Smooth muscle cell (in vitro differentiated cells): ENCODE data around the gene CHDH. TPM values are rescaled to one million over a fixed set of nuclear protein-coding genes. Genes with fewer than 3 reads are reported as not detected.

Experiments used
- DNase-seq: peaks from one replicate; lab custom pipeline; 2025; ENCODE audit not compliant: unreplicated experiment; lab: John Stamatoyannopoulos, UW
- H2AFZ ChIP-seq: fragments of 200-600 bp; sonication (generic); 2 replicates; pipeline ENCODE4 v1.6.0; 2016; ENCODE audit warnings: antibody characterized with exemption, low read depth, mild to moderate bottlenecking
- H3F3A ChIP-seq: fragments of 200-600 bp; sonication (generic); 2 replicates; pipeline ENCODE4 v1.6.0; 2017; ENCODE audit warnings: antibody characterized with exemption, low read depth
- H3K27ac ChIP-seq: fragments of 200-600 bp; sonication (generic); 2 replicates; pipeline ENCODE4 v1.5.1; 2016; ENCODE audit warnings: low read depth, mild to moderate bottlenecking
- H3K27me3 ChIP-seq: fragments of 200-600 bp; sonication (generic); 2 replicates; pipeline ENCODE4 v1.6.1; 2016; ENCODE audit warnings: low read depth, mild to moderate bottlenecking
- H3K36me3 ChIP-seq: fragments of 200-600 bp; sonication (generic); 2 replicates; pipeline ENCODE4 v1.5.1; 2016; ENCODE audit warnings: low read depth
- H3K4me1 ChIP-seq: fragments of 200-600 bp; sonication (generic); 2 replicates; pipeline ENCODE4 v1.5.1; 2016; ENCODE audit warnings: low read depth
- H3K4me2 ChIP-seq: fragments of 200-600 bp; sonication (generic); 2 replicates; pipeline ENCODE4 v1.6.0; 2016; ENCODE audit warnings: mild to moderate bottlenecking
- H3K4me3 ChIP-seq: fragments of 200-600 bp; sonication (generic); 2 replicates; pipeline ENCODE4 v1.5.1; 2016; ENCODE audit warnings: mild to moderate bottlenecking
- H3K79me2 ChIP-seq: fragments of 200-600 bp; sonication (generic); 2 replicates; pipeline ENCODE4 v1.6.0; 2016; ENCODE audit warnings: low read depth, mild to moderate bottlenecking
- H3K9ac ChIP-seq: fragments of 200-600 bp; sonication (generic); 2 replicates; pipeline ENCODE4 v1.6.0; 2016; ENCODE audit warnings: low read depth
- H3K9me3 ChIP-seq: fragments of 200-600 bp; sonication (generic); replicated peaks from 2 replicates; pipeline ENCODE4 v1.5.1; 2016; ENCODE audit warnings: low read depth
- H4K20me1 ChIP-seq: fragments of 200-600 bp; sonication (generic); 2 replicates; pipeline ENCODE4 v1.6.0; 2016; ENCODE audit warnings: low read depth
- CTCF ChIP-seq: fragments of 200-600 bp; sonication (generic); IDR thresholded peaks from 2 replicates; pipeline ENCODE4 v1.5.1; 2017; ENCODE audit warnings: borderline replicate concordance, mild to moderate bottlenecking, antibody characterized with exemption; ENCODE audit not compliant: insufficient read depth, poor library complexity, severe bottlenecking
- WGBS: methylation state at CpG from one replicate; pipeline ENCODE4 v1.1.7; 2016; ENCODE audit warnings: low lambda C conversion rate; 5-methylcytosine and 5-hydroxymethylcytosine counted together
- polyA plus RNA-seq: library from polyadenylated mRNA; unstranded; fragments of >200 nt; fragmentation: Nextera tagmentation; extraction: Ambion mirVana; gene quantifications from 2 replicates; pipeline ENCODE4 v1.2.1, GENCODE V29; 2016
- total RNA-seq: library from RNA; depleted of rRNA; stranded (reverse); fragments of >200 nt; gene quantifications from 2 replicates; pipeline ENCODE4 v1.2.3, GENCODE V29; 2014

The CHDH gene
- total and polyA plus RNA-seq, 2 experiments from 2014 or later, result 0.36 to 0.51 TPM

GRCh38 chr3:53773611-53774368, 72.4 kb downstream of the CHDH start:
- H3K9ac ChIP-seq, result no peak overlapping the region
- no peak for DNase-seq
- H3K27me3 ChIP-seq, result peaks cover 15% of the 10 kb centered on the region
- WGBS, result 64% methylated on average over 10 of the region's 10 CpGs
- no peaks in the 10 kb centered on the region for H3K9me3 ChIP-seq
- no peak for TF ChIP-seq CTCF
- no peak overlapping the region for H3K4me3 ChIP-seq
- no peak overlapping the region for H3K27ac ChIP-seq
- H3K36me3 ChIP-seq, result no peaks in the 10 kb centered on the region
- H4K20me1 ChIP-seq, result no peaks in the 10 kb centered on the region
- no peak overlapping the region for H2AFZ ChIP-seq
- no peaks in the 10 kb centered on the region for H3K79me2 ChIP-seq
- peaks cover 10% of the 10 kb centered on the region for H3K4me1 ChIP-seq
- H3F3A ChIP-seq, result no peaks in the 10 kb centered on the region
- no peak overlapping the region for H3K4me2 ChIP-seq

- H4K20me1 ChIP-seq, result no peaks in the 10 kb centered on the region
- H3K9me3 ChIP-seq, result no peaks in the 10 kb centered on the region
- TF ChIP-seq CTCF, result no peak
- peaks cover 21% of the 10 kb centered on the region for H3K27me3 ChIP-seq
- no peaks in the 10 kb centered on the region for H3F3A ChIP-seq
- H3K36me3 ChIP-seq, result no peaks in the 10 kb centered on the region
- peaks cover 10% of the 10 kb centered on the region for H3K4me1 ChIP-seq
- no peaks in the 10 kb centered on the region for H3K79me2 ChIP-seq
- H3K4me2 ChIP-seq, result no peak overlapping the region
- H3K4me3 ChIP-seq, result no peak overlapping the region
- 80% methylated on average over 5 of the region's 5 CpGs for WGBS
- H3K9ac ChIP-seq, result no peak overlapping the region
- no peak overlapping the region for H3K27ac ChIP-seq
- no peak overlapping the region for H2AFZ ChIP-seq
- no peak for DNase-seq
Measured at GRCh38 chr3:53773021-53773436, 73.2 kb downstream of the CHDH start.

- 96% methylated on average over 14 of the region's 14 CpGs for WGBS
- H3K4me2 ChIP-seq, result no peak overlapping the region
- no peaks in the 10 kb centered on the region for H4K20me1 ChIP-seq
- H3K27me3 ChIP-seq, result peaks cover 25% of the 10 kb centered on the region
- H3K9me3 ChIP-seq, result no peaks in the 10 kb centered on the region
- no peak overlapping the region for H3K4me3 ChIP-seq
- H3F3A ChIP-seq, result no peaks in the 10 kb centered on the region
- no peak for TF ChIP-seq CTCF
- H3K27ac ChIP-seq, result no peak overlapping the region
- no peaks in the 10 kb centered on the region for H3K36me3 ChIP-seq
- H3K79me2 ChIP-seq, result no peaks in the 10 kb centered on the region
- DNase-seq, result no peak
- peaks cover 10% of the 10 kb centered on the region for H3K4me1 ChIP-seq
- no peak overlapping the region for H2AFZ ChIP-seq
- no peak overlapping the region for H3K9ac ChIP-seq
Measured at GRCh38 chr3:53772562-53772961, 73.7 kb downstream of the CHDH start.
